IPS-NIHi11 (cell line): ENCODE data around the gene INO80B.
"Not testable (repeated sequence)": the region's sequence is repeated elsewhere in the genome, so short reads cannot be mapped to it uniquely, and the experiment has no call there.

ENCODE experiments used
- DNase-seq: peaks from one replicate; pipeline ENCODE4 v3.0.0; 2012; ENCODE audit warnings: mixed read lengths, low spot score

Gene INO80B

DNA sequence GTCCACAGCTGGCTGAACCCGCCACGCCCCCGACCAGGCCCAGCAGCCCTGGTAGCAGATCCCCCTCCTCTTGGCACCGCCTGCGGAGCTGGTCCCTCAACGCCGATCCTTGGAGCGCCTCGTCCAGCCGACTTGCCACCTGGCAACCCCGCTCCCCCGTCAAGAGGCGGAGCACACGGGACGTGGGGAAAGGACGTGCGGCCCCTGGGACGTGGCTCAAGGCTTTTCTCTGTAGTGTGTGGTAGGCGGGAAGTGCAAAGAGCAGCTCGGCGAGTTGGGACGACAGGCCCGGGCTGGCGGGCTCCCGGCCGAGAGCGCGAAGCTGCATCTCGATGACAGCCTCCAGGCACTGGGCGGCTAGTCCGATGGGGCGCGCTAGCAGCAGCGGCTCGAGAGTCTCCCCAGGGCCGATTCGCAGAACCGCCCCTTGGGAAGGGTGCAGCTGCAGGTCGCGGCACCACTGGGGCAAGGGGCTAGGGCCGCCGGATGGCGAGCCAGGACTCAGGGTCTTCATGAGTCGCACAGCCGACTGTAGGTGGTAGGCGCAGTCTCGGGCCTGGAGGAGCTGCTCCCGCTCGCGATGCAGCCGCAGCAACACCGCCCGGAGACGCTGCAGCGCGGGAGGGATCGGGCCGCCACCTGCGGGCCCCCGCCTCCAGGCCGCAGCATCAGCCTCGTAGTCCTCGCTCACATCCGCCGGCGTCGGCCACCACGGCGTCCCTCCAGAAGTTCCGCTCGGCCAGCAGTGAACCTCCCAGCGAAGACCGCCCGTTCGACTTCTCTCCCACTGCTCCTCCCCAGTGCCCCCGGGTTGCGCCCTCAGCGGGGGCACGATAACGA lies 27.3 kb downstream of the INO80B start:
- DNase-seq = peak; percentile 67

DNA sequence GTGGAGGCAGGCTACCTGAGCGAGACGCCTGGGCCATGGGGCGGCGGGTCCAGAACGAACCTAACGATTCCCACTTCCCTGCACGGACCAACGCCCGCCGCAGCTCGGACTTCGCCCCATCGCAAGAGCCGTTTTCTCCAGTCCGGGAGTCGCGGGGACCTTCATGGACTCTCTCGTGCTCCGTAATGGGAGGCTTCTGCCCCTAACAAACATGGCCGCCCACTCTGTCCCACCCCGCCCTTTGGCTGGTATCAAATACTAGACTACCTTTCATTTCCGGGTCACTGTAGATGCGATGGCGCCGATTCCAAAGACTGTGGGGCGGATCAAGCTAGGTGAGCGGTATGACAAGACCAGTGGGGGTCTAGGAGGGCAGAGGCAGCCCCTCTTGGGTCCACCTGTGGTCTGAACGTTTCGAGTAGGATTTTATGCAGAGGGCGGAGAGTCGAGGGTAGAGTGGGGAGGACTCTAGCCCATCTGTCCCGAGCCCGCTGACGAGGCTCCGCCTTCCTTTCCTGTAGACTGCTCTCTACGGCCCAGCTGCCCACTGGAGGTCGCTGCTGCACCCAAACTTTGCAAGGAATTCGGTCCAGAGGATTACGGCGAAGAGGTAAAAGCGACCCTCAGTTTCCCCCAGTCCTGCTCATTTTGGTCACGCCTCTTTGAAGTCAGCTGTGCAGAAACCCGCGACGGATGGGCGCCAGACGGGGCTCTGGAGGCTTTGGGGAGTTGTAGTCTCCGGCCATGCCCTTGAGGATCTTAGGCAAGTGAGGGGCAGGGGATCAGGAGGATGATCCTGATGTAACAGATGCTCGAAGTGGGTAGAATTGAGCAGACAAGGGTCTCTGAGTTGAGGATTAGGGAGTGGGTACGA lies 28.2 kb downstream of the INO80B start, which contains the start of the genes CCDC142 and TTC31:
CCDC142 (minus strand) TSS at position 198 of the 874 bp plus-strand sequence; CDS start at position 37, 161 bp downstream.
TTC31 (plus strand) TSS at position 281 of the 874 bp plus-strand sequence; CDS start at position 296, 15 bp downstream.
- DNase-seq = peak; percentile 90

DNA sequence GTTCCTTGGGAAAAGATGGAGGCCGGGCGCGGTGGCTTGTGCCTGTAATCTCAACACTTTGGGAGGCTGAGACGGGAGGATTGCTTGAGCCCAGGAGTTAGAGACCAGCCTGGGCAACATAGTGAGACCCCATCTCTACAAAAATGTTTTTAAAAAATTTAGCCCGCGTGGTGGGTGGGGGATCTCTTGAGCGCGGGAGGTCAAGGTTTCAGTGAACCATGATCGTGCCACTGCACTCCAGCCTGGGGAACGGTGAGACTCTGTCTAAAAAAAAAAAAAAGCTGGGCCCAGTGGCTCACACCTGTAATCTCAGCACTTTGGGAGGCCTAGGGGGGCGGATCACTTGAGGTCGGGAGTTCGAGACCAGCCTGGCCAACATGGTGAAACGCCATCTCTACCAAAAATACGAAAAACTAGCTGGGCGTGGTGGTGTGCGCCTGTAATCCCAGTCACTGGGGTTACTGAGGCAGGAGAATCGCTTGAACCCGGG lies 28.8 kb downstream of the INO80B start:
- not testable (repeated sequence) for DNase-seq

DNA sequence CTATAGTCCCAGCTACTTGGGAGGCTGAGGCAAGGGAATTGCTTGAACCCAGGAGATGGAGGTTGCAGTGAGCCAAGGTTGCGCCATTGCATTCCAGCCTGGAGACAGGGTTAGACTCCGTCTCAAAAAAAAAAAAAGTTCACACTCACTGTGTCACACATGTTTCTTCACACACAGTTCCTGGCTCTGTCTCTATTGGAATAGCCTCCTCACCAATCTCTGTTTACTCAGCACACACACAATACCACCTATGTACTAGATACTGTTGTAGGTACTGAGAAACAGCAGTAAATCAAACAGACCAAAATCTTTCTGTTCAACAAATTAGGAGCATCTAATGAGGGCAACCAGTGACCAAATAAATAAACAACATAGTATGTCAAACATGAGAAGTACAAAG lies 31.3 kb downstream of the INO80B start:
- no peak for DNase-seq

GRCh38 chr2:74488643-74489481 lies 34.0 kb downstream of the INO80B start:
- no peak for DNase-seq

DNA sequence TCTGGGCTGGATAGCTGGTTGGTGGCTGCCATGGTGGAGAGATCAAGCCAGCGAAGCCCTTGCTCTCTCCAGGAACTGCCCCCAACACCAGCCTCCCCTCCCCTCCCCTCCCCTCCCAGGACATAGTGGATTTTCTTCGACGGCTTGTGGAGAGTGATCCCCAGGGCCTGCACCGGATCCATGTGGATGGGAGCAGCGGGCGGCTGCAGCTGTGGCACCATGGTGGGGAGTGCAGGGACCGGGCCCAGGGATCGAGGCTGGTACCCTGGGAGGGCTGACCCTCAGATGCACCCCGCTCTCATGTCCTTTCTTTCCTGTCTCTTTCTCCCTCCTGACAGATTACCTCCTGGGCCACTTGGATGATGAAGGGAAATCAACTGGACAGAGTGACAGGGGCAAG lies 35.0 kb downstream of the INO80B start:
- no peak for DNase-seq

DNA sequence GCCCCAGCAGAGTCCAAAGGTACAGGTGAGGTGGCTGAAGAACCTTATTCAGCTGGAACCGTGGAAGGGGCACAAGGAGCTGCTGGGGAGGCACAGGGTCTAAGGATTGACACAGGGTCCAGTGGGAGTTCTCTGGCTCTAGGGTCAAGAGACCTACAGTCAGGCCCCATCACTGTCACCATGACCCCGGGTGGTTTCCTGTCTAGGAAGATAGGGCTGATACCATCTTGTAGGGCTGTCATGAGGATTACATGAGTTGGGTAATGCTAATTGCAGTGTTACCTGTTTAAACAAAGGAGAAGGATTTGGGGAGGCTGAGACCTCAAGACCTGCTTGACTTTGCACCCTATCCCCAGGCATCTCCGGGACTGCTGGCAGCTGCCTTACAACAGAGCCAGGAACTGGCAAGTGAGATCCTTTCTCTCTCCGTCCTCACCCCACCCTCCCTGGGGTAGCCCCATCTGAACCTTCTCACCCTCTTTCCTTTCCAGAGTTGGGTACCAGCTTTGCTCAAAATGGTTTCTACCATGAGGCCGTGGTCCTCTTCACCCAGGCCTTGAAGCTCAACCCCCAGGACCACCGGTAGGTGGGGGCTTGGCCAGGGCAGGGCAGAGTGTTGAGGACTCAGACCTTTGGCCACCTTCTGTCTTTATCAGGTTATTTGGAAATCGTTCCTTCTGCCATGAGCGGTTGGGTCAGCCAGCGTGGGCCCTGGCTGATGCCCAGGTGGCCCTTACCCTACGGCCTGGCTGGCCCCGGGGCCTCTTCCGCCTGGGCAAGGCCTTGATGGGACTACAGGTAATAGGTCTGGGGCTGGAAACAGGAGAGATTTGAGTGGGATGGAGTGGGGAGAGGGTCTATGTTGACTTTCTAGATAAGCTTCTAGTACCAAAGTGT lies 37.0 kb downstream of the INO80B start:
- DNase-seq = no peak

DNA sequence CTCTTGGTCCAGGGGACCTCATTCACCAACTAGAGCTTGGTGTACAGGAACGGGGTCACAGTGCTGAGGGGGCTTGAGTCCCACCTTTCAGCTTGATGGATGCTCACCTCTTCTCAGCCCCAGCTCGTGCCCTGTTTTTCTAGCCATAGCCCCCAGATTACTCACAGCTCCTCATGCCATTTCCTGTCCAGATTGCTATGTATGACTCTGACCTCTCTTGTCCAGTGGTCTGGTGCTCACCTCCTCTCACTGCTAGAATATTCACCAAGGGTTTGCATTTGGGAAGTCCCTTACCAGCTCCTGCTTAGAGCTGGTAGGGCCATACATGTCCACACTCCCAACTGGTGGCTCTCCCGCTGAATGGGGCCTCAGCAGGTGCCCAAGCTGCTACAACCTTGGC lies 38.7 kb downstream of the INO80B start:
- DNase-seq = no peak

DNA sequence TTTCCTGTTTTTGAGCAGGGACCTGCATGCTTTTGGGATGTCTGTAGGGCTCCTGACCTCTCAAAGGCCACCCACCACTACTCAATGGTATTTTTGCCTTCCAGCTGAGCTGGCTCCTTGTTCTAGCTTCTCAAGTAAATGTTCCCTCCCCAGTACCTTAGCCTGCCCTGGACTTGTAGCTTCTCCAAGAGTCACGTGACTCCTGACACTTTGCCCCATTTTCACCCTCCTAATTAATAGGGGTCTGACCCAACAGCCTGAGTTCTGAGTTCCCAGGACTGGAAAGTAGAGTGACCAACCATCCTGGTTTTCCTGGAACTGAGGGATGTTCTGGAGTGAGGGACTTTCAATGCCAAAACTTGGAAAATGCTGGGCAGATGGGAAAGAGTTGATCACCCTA lies 40.6 kb downstream of the INO80B start:
- no peak for DNase-seq

- no peak for DNase-seq
Measured at GRCh38 chr2:74496997-74497776, 42.3 kb downstream of the INO80B start.

GRCh38 chr2:74497777-74498499 lies 43.1 kb downstream of the INO80B start:
- peak; percentile 59 for DNase-seq

- DNase-seq = peak; percentile 41
Measured at GRCh38 chr2:74498500-74499266, 43.8 kb downstream of the INO80B start.

DNA sequence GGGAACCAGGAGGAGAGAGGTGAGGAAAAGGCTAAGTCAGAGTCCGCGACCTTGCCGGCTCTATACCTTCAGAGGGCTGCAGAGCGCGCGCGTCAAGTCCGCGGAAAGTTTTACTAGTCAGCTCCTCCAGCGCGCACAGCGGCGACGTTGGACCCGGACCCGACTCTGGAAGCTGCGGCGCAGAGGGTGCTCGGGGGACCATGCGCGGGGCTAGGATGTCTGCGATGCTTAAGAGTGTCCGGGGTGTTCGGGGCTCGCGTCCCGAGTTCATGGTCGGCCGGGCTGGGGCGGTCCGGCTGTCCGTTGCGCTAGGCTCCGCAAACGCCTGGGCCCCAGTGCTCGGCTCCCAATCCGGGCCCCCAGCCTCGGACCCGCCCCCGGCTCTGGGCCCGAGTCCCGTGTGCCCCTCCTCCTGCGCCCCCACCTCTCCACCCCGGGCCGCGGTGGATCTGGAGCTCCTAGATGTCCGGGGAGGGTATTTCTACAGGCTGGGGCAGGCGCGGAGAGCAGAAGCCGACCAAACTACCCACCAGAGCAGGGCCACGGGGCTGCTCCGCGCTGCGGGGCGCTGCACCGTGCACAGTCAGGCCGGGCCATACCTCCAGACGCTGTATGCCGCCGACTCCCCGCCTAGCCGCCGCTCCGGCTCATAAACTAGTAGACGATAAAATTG lies 44.5 kb downstream of the INO80B start, which contains the start of gene LBX2:
LBX2 (minus strand) TSS at position 337 of the 673 bp plus-strand sequence; CDS start at position 271, 66 bp downstream.
- DNase-seq = peak; percentile 57

GRCh38 chr2:74499940-74500577 lies 45.2 kb downstream of the INO80B start:
- no peak for DNase-seq

DNA sequence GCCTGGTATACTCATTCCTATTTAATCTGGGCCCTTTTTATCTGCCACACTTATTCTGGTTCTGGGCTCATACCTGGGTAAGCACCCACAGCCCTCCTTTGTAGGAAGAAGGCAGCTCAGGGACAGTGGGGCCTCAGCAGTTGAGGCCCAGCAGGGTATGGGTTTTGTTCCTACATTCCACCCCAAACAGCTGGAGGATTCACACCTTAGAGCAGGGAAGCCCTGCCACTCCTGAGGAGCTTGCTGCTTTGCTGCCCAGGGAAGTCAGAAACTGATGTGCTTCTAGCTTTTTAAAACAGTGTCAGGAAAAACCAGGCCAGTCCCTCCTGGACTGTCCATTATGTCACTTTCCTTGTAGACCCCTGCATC lies 45.7 kb downstream of the INO80B start:
- DNase-seq = no peak

DNA sequence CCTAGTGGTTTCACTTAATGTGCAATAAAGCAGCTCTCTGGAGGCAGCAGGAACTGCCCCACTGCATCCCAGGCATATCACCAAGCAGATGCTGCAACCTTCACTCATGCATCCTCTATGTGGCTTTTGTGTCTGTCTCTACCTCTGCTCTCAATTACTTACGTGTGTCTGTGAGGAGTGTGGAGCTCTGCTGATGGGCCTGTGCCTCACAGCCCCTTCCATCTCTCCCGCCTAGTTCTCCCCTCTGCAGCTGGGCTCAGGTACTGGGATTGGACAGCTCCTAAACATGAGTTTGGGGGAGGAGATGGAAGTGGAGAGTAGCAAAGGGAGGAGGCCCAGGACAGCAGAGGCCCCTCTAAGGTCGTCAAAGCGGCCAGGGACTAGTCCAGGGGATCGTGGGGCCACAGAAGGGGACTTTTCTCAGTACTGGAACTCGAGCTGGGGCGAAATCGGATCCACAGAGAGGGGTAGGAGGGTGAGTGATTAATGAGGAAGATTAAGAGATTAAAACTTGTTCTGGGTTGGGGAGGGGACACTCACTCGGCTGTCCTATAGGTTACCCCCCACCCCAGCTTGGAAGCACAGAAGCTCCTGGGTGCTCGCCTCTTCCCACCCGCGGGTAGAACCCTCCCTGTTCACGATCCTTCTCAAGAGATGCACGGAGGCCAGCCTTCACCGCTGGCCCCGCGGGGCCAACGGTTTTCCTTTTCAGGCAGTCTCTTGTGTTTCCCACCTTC lies 46.6 kb downstream of the INO80B start:
- peak; percentile 39 for DNase-seq
